GM08714 (cell line): ENCODE results near the gene PCDHGB5.
"Not testable (repeated sequence)": the region's sequence is repeated elsewhere in the genome, so short reads cannot be mapped to it uniquely, and the experiment has no call there.

ENCODE experiments used
- H3K4me3 ChIP-seq: fragments of 200-500 bp; sonication (Bioruptor generic); 2 replicates; pipeline ENCODE4 v1.5.1; 2014; ENCODE audit warnings: mild to moderate bottlenecking, low read length, inconsistent platforms
- ZNF274 ChIP-seq: IDR thresholded peaks from 2 replicates; pipeline ENCODE4 v1.6.1; 2012; ENCODE audit warnings: mild to moderate bottlenecking, low read depth, low read length

PCDHGB5 gene

DNA sequence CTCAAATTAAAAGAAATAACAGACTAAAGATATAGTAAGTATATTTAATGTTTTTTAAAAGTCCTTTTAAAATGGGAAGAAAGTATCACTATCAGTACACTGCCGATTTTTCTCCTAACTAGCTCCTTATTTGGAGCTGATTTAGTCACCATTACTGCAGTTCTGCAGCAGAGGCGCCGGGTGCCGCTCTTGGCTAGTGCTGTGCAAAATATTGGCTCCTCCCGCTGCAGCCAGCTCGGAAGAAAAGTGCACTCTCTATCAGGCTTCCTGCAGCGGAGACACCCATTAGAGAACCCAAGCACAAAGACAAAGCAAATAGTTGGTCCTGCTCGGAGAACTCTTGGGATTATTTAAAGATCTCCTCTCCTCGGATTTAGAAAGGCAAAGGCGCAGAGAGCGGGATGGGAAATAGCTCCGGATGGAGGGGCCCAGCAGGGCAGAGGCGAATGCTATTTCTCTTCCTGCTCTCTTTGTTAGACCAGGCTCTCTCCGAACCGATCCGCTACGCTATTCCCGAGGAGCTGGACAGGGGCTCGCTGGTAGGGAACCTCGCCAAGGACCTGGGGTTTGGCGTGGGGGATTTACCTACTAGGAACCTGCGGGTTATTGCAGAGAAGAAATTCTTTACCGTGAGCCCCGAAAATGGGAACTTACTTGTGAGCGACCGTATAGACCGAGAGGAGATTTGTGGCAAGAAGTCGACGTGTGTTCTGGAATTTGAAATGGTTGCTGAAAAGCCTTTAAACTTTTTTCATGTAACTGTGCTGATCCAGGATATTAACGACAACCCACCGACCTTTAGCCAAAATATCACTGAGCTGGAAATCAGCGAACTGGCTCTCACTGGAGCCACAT is 27.5 kb upstream of the PCDHGB5 start, which contains the start of gene PCDHGB3:
Gene PCDHGB3, plus strand, starts transcription at position 249 of the 855 bp plus-strand sequence. Its CDS starts 153 bp downstream, at position 402.
- TF ChIP-seq ZNF274: no peak
- H3K4me3 ChIP-seq: peak within 1 kb of the TSS; percentile 43; the same call in 1 of the 2 replicates

- no peak overlapping the region for H3K4me3 ChIP-seq
- no peak for TF ChIP-seq ZNF274
Observed at GRCh38 chr5:141371572-141372475, 25.9 kb upstream of the PCDHGB5 start.

DNA sequence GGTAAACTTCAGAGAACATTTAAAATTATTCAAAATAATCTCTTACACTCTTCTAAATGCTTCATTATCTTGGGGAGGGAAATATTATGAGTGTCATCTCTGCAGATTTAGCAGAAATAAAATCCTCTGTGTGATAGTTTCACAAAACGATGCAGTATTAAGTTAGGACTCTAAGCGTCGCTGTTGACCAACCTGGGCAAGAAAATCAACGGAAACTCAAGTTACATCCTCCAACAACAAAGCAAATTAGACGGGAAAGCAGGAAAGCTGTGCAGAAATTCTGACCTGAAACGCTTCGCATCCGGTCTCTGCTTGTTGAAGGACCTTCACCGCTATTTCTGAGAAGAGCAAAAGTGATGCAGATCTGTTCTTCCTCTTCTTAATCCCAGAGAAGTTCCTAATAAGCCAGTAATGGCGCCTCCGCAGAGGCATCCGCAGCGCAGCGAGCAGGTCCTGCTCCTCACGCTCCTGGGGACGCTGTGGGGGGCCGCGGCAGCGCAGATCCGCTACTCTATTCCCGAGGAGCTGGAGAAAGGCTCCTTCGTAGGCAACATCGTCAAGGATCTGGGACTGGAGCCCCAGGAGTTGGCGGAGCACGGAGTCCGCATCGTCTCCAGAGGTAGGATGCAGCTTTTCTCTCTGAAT is 24.0 kb upstream of the PCDHGB5 start, which contains the start of gene PCDHGA6:
Gene PCDHGA6, plus strand, starts transcription at position 219 of the 645 bp plus-strand sequence. Its CDS starts 193 bp downstream, at position 412.
- peak within 1 kb of the TSS; percentile 60; the same call in 1 of the 2 replicates for H3K4me3 ChIP-seq
- no peak for TF ChIP-seq ZNF274

DNA sequence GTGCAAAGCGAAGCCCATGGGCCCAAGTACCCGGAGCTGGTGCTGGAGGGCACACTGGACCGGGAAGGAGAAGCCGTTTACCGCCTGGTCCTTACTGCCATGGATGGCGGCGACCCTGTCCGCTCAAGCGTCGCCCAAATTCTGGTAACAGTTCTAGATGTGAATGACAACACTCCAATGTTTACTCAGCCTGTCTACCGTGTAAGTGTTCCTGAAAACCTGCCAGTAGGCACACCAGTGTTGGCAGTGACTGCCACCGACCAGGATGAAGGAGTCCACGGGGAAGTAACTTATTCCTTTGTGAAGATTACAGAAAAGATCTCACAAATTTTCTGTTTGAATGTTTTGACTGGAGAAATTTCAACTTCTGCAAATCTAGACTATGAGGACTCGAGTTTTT is 23.1 kb upstream of the PCDHGB5 start:
- no peak overlapping the region for H3K4me3 ChIP-seq
- TF ChIP-seq ZNF274: no peak

DNA sequence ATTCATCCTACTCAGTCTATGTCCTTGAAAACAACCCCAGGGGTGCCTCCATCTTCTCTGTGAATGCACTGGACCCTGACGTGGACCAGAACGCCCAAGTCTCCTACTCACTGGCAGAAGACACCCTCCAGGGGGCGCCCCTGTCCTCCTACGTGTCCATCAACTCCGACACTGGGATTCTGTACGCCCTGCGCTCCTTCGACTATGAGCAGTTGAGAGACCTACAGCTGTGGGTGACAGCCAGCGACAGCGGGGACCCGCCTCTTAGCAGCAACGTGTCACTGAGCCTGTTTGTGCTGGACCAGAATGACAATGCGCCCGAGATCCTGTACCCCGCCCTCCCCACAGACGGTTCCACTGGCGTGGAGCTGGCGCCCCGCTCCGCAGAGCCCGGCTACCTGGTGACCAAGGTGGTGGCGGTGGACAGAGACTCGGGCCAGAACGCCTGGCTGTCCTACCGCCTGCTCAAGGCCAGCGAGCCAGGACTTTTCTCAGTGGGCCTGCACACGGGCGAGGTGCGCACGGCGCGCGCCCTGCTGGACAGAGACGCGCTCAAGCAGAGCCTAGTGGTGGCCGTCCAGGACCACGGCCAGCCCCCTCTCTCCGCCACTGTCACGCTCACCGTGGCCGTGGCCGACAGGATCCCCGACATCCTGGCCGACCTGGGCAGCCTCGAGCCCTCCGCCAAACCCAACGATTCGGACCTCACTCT is 22.1 kb upstream of the PCDHGB5 start:
- H3K4me3 ChIP-seq: not testable (repeated sequence)

- TF ChIP-seq ZNF274: no peak
- H3K4me3 ChIP-seq: peak within 1 kb of the TSS; percentile 30; the same call in 1 of the 2 replicates
Observed at GRCh38 chr5:141382469-141383294, 15.1 kb upstream of the PCDHGB5 start, which contains the start of gene PCDHGA7. Gene PCDHGA7, plus strand, starts transcription at chr5:141382742. Its CDS starts 158 bp downstream, at chr5:141382900.

DNA sequence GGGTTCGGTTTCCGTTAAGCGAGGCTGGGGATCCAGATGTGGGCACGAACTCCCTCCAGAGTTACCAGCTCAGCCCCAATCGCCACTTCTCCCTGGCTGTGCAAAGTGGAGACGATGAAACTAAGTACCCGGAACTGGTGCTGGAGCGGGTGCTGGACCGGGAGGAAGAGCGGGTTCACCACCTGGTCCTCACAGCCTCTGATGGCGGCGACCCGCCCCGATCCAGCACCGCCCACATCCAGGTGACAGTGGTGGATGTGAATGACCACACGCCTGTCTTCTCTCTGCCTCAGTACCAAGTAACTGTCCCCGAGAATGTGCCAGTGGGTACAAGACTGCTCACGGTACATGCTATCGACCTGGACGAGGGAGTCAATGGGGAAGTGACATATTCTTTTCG is 14.4 kb upstream of the PCDHGB5 start:
- TF ChIP-seq ZNF274: no peak
- H3K4me3 ChIP-seq: no peak overlapping the region

DNA sequence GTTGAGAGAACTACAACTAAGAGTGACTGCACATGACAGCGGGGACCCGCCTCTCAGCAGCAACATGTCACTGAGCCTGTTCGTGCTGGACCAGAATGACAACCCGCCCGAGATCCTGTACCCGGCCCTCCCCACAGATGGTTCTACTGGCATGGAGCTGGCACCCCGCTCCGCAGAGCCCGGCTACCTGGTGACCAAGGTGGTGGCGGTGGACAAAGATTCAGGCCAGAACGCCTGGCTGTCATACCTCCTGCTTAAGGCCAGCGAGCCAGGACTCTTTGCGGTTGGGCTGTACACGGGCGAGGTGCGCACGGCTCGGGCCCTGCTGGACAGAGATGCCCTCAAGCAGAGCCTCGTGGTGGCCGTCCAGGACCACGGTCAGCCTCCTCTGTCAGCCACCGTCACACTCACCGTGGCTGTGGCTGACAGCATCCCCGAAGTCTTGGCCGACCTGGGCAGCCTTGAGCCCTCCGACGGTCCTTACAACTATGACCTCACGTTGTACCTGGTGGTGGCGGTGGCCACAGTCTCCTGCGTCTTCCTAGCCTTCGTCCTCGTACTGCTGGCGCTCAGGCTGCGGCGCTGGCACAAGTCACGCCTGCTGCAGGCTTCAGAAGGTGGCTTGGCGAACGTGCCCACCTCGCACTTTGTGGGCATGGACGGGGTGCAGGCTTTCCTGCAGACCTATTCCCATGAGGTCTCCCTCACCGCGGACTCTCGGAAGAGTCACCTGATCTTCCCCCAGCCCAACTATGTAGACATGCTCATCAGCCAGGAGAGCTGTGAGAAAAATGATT is 13.1 kb upstream of the PCDHGB5 start:
- no peak overlapping the region for H3K4me3 ChIP-seq
- no peak for TF ChIP-seq ZNF274

DNA sequence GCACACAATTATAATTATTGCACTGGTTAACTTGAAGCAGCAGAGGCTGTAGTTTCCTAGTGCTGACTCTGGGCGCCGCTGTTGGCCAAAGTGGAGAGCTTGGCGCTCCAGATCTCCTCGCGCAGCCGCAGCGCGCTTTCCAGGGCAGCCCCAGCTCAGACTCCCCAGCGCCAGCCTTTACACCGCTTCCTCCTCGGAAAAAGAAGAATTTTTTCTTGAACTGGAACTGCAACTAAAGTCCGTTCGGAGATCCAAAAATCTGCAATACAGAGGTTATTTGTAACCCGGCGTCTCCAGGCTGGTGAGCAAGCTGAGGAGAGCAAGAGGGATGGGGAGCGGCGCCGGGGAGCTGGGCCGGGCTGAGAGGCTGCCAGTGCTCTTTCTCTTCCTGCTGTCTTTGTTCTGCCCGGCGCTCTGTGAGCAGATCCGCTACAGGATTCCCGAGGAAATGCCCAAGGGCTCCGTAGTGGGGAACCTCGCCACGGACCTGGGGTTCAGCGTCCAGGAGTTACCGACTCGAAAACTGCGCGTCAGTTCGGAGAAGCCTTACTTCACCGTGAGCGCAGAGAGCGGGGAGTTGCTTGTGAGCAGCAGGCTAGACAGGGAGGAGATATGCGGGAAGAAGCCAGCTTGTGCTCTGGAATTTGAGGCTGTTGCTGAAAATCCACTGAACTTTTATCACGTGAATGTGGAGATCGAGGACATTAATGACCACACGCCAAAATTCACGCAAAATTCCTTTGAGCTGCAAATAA is 10.0 kb upstream of the PCDHGB5 start, which contains the start of gene PCDHGB4:
Gene PCDHGB4, plus strand, starts transcription at position 142 of the 755 bp plus-strand sequence. Its CDS starts 187 bp downstream, at position 329.
- H3K4me3 ChIP-seq: peak within 1 kb of the TSS; percentile 14; the same call in 1 of the 2 replicates

DNA sequence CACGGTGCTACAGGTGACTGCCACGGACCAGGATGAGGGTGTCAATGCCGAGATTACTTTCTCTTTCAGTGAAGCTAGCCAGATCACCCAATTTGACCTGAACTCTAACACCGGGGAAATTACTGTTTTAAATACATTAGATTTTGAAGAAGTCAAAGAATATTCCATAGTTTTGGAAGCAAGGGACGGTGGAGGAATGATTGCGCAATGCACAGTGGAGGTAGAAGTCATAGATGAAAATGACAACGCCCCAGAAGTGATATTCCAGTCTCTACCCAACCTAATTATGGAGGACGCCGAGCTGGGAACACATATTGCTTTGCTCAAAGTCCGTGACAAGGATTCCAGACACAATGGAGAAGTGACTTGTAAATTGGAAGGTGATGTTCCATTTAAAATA is 9.1 kb upstream of the PCDHGB5 start:
- TF ChIP-seq ZNF274: no peak
- no peak overlapping the region; the same call in 1 of the 2 replicates for H3K4me3 ChIP-seq

DNA sequence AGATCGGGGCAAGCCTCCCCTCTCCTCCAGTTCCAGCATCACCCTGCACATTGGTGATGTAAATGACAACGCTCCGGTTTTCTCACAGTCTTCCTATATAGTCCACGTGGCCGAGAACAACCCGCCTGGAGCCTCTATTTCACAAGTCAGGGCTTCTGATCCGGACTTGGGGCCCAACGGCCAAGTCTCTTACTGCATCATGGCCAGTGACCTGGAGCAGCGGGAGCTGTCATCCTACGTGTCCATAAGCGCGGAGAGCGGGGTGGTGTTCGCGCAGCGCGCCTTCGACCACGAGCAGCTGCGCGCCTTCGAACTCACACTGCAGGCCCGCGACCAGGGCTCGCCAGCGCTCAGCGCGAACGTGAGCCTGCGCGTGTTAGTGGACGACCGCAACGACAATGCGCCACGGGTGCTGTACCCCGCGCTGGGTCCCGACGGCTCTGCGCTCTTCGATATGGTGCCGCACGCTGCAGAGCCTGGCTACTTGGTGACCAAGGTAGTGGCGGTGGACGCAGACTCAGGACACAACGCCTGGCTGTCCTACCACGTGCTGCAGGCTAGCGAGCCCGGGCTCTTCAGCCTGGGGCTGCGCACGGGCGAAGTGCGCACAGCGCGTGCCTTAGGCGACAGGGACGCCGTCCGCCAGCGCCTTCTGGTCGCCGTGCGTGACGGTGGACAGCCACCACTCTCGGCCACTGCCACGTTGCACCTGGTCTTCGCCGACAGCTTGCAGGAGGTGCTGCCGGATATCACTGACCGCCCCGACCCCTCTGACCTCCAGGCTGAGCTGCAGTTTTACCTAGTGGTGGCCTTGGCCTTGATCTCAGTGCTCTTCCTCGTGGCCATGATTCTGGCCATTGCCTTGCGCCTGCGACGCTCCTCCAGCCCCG is 8.3 kb upstream of the PCDHGB5 start:
- TF ChIP-seq ZNF274: no peak
- H3K4me3 ChIP-seq: no peak overlapping the region
